Left colon (tissue), 2 donors: ENCODE measurements around the gene B4GALT7. TPM values are rescaled to one million over a fixed set of nuclear protein-coding genes. Genes with fewer than 3 reads are reported as not detected.

ENCODE experiments used
- ATAC-seq: fragments of 200-7000 bp; cut with Tn5 transposase; one replicate; pipeline ENCODE4 v1.9.1; 2020; ENCODE audit warnings: mild to moderate bottlenecking, moderate library complexity
- DNase-seq, 2 donors: peaks; one replicate each; pipeline ENCODE4 v3.0.0-alpha.2; 2020
- intact Hi-C, 2 donors: fragments of 100-400 bp; cut with DNase I in 1 of 2; cut with micrococcal nuclease in 1 of 2; formaldehyde crosslinking; loops; one replicate each; pipeline versions ENCODE4 v1.11.2 to v1.14.0; 2022; cut with DNase I, micrococcal nuclease
- total RNA-seq, 2 donors: library from RNA; stranded (reverse); fragmentation: NEBNext Ultra II Directional; extraction: Animal tissue kit (Norgen Biotek cat#: 25700); gene quantifications; one replicate each; pipeline ENCODE4 v1.2.1, GENCODE V29; 2021
- donor health status: DM: no; HTN: no; CAD: no.
- donor health status: DM: yes; HTN: yes; CAD: no.

The B4GALT7 gene
- total RNA-seq, 2 donors from 2014 or later: 17.5 to 21.9 TPM

- peak; percentile 86 to 91 for DNase-seq
- intact Hi-C loops: no loop called here
- ATAC-seq: peak; percentile 98
Observed at GRCh38 chr5:177592010-177592834, 7.7 kb upstream of the B4GALT7 start, which contains the start of gene TMED9. TSS of gene TMED9 (plus strand) at chr5:177592203. CDS start at chr5:177592215, 12 bp downstream.

- intact Hi-C loops: no loop called here
- no peak for DNase-seq
- ATAC-seq: no peak
Observed at GRCh38 chr5:177592905-177593304, 7.0 kb upstream of the B4GALT7 start.

DNA sequence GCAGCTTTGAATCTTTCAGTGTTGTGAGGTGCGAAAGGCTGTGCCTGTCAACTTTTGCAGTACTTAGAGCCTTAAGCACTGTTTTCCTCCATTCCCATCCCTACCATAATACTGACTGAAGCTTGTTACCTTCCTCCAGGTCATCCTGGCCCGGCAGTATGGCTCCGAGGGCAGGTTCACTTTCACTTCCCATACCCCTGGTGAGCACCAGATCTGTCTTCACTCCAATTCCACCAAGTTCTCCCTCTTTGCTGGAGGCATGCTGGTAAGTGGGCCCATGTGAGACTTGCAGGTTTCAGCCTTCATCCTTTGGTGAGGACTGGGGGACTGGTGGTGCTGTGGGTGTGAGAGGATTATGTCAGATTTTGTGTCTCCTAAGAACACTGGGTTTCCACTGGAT, 6.4 kb upstream of the B4GALT7 start:
- DNase-seq (no peak), ATAC-seq (no peak)
- intact Hi-C loops: no loop called here

GRCh38 chr5:177594071-177594470, 5.9 kb upstream of the B4GALT7 start:
- no peak for DNase-seq
- ATAC-seq: no peak
- intact Hi-C loops: no loop called here

- DNase-seq (no peak), ATAC-seq (no peak)
- intact Hi-C loops: no loop called here
Observed at GRCh38 chr5:177595026-177595585, 4.8 kb upstream of the B4GALT7 start.

DNA sequence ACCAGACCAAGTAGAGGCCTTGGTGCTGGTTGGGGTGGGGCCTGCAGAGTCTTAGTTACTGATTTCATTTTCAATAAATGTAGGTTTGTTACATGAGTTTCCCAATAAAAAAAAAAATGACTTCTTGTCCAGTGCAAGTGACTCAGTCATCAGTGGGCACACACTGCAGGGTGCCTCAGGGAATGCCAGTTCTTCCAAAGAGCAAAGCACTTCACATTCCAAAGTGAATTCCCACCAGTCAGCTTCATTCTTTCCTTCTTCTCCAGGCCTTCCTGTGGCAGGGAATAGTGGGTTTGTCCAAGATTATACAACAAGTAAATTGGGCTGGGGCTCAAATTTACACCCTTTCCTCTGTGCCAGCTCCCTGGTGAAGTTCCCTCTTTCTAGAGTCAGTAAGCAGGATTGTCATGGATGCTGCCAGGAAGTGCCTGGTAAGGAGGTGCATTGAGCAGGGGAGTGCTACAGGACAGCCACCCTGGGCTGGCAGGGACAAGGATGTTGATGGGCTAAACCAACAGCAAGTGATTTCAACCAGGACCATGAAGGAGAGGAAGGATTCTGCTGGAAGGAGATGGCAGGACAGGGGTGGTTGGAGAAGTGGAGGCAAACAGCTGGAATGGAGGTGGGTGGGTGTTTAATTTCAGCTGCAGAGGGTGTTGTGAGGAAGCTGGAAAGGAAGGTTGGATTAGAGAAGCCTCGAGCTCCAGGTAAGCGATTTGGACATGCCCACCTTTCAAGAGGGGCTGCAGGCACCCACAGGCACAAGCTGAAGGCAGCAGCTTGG, 3.7 kb upstream of the B4GALT7 start:
- intact Hi-C loops: no loop called here
- DNase-seq (no peak), ATAC-seq (no peak)

DNA sequence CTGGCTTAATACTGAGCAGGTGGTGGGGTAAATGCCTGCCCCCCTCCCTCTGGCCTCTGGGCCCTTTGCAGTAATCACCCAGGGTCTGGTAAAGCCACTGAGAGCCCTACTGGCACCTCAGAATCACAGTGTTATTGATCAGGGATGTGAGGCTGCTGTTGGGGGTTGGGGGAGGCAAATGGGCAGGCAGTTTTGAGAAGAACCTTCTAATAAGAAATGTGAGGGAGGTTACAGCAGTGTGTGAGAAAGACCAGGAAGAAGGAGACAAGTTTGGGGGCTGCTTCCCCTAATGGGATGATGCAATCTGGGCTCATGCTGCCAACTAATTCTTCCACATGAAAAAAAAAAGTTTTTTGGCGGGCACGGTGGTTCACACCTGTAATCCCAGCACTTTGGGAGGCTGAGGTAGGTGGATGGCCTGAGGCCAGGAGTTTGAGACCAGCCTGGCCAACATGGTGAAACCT, 3.1 kb upstream of the B4GALT7 start:
- intact Hi-C loops: no loop called here
- ATAC-seq: no peak
- DNase-seq: no peak

DNA sequence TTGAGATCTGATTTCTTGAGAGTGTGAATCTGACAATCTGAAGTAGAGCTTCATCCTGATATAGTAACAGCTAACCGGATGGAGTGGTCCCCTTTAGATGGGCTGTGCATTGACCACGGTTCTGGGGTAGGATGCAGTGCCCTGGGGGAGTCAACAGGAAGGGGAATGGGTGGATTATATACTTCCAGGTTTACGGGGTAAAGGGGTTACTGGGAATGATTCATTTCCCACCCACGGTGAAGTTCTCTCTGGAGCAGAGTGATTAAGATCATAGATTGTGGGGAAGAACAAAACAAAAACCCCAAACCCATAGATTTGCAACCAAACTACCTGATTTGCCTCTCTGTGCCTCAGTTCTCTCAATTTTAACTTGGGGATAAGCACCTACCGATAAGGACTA, 1.5 kb upstream of the B4GALT7 start:
- no peak for ATAC-seq
- intact Hi-C loops: no loop called here
- DNase-seq: no peak

GRCh38 chr5:177600508-177601018, 631 bp downstream of the B4GALT7 start:
- ATAC-seq: peak; percentile 6
- DNase-seq: no peak
- intact Hi-C loops: no loop called here

DNA sequence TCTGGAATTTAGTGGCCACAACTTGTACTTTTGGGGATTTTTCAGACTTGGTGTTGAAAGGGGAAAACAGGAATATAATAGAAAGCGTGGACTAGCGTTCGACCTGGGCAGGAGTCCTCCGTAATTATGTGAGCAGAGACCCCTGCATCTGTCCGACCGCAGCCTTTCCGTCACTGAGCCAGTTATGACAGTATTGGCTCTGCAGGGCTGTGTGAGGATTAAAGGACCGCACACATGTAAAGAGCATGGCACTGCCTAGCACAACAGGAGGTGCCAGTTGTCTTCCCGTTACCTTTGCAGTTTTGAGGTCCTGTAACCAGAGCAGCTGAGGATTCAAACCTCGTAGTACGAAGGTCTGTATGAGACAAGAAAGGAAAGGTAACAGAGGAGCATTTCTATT, 1.2 kb downstream of the B4GALT7 start:
- no peak for DNase-seq
- no peak for ATAC-seq
- intact Hi-C loops: no loop called here

GRCh38 chr5:177601577-177602457, 1.9 kb downstream of the B4GALT7 start:
- no peak for DNase-seq
- intact Hi-C loops: no loop called here
- no peak for ATAC-seq

GRCh38 chr5:177602458-177602830, 2.5 kb downstream of the B4GALT7 start:
- intact Hi-C loops: no loop called here

GRCh38 chr5:177603631-177604030, 3.7 kb downstream of the B4GALT7 start:
- no peak for DNase-seq
- ATAC-seq: no peak
- intact Hi-C loops: no loop called here

More at GRCh38 chr5:177602458-177602830, 2.5 kb downstream of the B4GALT7 start:
- DNase-seq: no peak
- no peak for ATAC-seq

- DNase-seq (no peak), ATAC-seq (no peak)
- intact Hi-C loops: no loop called here
Observed at GRCh38 chr5:177604116-177604521, 4.2 kb downstream of the B4GALT7 start.

GRCh38 chr5:177604656-177605055, 4.7 kb downstream of the B4GALT7 start:
- ATAC-seq (no peak), DNase-seq (no peak)
- intact Hi-C loops: no loop called here

DNA sequence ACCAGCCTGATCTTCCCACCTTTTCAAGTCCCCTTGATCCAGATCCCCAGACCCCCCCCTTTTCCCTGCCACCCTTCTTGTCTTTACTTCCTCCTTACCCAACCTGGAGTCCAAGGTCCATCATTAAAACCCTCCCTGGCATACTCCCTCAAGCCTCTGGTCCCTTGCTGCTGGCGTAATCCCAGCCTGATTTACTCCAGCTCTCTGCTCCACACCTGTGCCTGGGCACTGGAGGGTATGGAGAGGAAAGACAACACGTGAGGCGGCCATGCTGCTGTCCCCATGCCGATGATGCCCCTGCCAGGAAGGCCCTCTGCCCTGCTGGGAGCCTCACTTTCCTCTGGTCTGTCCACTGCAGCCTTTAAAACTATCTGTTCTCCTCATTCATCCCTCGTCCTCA, 5.1 kb downstream of the B4GALT7 start:
- peak; percentile 70 for ATAC-seq
- intact Hi-C loops: no loop called here
- DNase-seq: peak; percentile 66 to 67

GRCh38 chr5:177605667-177606066, 5.7 kb downstream of the B4GALT7 start:
- no peak for ATAC-seq
- intact Hi-C loops: no loop called here

More at GRCh38 chr5:177605667-177606066, 5.7 kb downstream of the B4GALT7 start:
- no peak for DNase-seq
